GM21737 (cell line): ENCODE measurements around the gene LYPLA2.
"Not testable (repeated sequence)": the region's sequence is repeated elsewhere in the genome, so short reads cannot be mapped to it uniquely, and the experiment has no call there.

Source experiments
- ATAC-seq: cut with Tn5 transposase; IDR thresholded peaks from one replicate; pipeline ENCODE4 v1.9.1; 2021; ENCODE audit warnings: mild to moderate bottlenecking, moderate library complexity; ENCODE audit not compliant: unreplicated experiment

LYPLA2 gene

GRCh38 chr1:23825762-23826522 lies 35.0 kb downstream of the LYPLA2 start:
- ATAC-seq: no peak

DNA sequence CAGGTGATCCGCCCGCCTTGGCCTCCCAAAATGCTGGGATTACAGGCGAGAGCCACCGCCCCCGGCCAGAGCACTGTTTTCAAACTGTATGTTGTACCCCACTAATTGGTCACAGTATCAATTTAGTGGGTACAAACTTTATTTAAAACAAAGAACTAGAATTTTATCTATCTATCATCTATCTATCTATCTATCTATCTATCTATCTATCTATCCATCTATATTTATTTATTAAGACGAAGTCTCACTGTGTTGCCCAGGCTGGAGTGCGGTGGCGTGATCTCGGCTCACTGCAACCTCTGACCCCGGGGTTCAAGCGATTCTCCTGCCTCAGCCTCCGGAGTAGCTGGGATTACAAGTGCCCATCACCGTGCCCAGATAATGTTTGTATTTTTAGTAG lies 35.6 kb downstream of the LYPLA2 start:
- ATAC-seq: not testable (repeated sequence)

GRCh38 chr1:23827717-23828116 lies 36.8 kb downstream of the LYPLA2 start:
- ATAC-seq: no peak

- not testable (repeated sequence) for ATAC-seq
Observed at GRCh38 chr1:23834156-23834555, 43.2 kb downstream of the LYPLA2 start.

DNA sequence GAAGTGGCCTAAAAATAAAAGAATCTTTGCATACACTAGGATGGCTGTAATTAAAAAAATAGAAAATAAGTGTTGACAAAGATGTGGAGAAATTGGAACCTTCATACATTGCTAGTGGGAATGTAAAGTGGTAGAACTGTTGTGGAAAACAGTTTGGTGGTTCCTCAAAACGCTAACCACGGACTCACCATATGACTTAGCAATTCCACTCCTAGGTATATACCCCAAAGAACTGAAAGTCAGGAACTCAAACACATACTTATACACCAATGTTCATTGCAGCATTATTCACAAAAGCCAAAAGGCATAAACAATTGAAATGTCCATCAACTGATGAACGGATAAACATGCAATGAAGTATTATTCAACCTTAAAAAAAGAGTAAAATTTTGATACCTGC lies 45.1 kb downstream of the LYPLA2 start:
- ATAC-seq: no peak

DNA sequence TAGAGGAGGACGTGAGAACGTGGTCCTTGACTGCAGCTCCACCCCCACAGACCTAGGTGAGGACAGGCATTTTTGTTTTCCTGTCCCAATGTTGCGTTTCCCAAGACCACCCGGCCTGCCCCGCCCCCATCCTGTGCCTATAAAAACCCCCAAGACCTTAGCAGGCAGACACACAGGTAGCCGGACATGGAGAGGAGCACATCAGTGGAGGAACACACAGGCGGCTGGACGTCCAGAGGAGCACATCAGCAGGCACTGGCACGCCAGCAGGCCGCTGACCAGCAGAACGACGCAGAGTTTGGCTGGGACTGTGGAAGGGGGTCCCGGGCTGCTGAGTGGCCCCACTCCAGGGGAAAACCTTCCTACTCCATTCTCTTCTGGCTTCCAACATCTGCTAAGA lies 47.0 kb downstream of the LYPLA2 start:
- ATAC-seq: no peak

GRCh38 chr1:23838401-23838866 lies 47.5 kb downstream of the LYPLA2 start:
- peak; percentile 85 for ATAC-seq

DNA sequence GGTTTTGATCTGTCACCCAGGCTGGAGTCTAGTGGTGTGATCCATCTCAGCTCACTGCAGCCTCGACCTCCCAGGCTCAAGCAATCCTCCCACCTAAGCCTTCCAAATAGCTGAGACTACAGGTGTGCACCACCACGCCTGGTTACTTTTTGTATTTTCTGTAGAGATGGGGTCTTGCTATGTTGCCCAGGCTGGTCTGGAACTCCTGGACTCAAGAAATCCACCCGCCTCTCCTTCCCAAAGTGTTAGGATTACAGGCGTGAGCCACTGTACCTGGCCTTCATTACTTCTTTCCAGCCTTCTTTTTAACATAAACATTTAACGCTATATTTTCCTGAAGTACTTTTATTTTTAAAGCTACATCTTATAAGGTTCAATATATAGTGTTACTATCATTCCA lies 52.7 kb downstream of the LYPLA2 start:
- ATAC-seq: no peak
